Kidney glomerular epithelial cell (primary cell): Measurements from ENCODE around the gene FKBP8.

Experiments
- DNase-seq: peaks from one replicate; lab custom pipeline; 2025; lab: John Stamatoyannopoulos, UW

The FKBP8 gene

DNA sequence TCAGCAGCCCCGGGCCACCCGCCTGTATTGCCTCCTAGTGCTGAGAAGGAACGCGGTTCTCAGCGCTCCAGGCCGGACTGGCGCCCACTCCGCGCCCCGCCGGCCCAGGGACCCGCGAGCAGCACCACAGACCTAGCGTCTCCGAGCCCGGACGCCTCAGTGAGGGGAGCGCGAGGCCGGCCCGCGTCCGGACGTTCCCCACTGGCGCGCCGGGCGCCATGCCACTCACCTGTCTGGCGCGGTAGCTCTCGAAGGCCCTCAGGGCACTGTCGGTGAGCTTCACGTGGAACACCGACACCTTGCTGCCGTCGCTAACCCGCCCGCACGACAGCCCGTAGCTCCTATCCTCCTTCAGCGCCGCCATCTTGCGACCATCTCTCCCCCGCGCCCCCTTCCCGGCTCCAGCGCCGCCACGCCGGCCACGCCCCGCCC, 21.7 kb downstream of the FKBP8 start, which contains the start of gene ELL:
ELL (minus strand) TSS at position 379 of the 432 bp plus-strand sequence; CDS start at position 364, 15 bp downstream.
- no peak for DNase-seq

DNA sequence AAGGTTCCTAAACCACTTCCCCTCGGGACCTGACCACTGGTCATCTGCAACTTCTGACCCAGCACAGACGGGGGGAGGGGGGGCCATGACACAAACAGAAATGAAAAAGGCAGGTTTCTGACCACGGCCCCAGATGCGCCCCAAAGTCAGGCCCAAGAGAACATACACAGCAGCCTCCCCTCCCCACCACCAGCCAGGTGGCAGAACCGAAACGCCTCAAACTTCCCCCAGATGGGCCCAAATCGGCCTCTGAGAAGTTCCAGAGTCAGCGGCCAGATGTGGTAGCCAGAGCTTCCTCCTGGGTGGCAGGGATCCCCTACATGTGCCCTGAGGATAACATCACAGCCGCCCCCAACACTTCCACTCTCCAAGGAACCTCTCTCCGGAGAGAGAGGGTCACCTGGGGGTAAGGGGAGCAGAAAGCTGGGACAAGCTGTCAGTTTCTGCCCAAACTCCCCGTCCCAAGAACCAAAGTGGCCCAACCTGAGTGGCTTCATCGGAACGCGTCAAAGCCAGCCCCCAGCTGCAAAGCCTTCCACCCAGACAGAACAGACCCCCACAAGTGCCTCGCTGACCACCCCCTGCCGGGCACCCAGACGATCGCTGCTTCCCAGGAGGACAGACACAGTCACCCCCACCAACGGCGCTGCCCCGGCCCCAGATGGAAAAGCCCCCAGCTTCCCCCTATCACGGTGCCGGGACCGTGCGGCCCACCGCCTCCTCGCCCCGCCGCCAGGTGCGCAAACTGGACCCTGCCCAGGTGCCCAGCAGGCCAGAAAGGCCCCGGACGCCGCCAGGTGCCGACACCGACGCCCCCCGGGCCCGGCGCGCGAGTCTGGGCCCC, 22.3 kb downstream of the FKBP8 start:
- DNase-seq, result no peak

DNA sequence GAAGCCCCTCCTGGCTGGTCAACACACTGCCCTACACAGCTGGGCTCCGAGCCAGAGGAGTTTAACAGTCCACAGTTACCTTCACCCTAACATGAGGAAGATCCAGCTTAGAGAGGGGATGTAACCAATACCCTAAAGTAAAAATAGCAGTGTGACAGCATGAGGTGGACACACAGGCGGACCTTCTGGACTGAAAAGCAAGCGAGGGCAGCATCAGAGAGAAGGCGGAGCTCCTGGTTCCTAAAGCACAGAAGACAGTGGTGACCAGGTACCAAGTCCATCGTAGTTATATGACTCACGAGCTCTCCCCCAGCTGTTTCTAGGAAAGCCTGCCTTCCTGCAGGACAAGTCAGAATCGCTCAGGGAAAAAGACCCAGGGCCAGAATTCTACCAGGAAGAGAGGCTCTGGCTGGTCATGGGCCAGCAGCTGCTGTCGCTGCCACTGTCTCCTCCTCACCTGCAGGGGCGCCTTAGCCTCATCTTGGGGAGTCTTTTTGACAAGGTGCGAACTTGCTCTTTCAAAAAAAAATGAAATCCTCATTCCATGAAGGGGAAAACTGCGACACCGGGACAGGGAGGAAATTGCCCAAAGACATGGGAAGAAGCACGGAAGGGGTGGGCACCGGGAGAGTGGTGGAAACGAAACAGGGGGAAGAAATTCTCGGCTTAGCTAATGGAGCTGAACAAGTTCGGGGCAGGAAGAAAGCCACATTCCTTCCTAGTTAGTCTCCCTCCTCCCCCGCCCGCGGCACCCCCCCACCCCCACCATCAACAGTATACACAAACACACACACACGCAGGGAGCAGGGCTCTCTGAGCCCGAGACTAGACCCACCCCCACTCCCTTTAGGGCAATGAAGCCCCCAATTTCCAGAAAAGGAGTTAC, 23.2 kb downstream of the FKBP8 start:
- DNase-seq, result peak; percentile 97

DNA sequence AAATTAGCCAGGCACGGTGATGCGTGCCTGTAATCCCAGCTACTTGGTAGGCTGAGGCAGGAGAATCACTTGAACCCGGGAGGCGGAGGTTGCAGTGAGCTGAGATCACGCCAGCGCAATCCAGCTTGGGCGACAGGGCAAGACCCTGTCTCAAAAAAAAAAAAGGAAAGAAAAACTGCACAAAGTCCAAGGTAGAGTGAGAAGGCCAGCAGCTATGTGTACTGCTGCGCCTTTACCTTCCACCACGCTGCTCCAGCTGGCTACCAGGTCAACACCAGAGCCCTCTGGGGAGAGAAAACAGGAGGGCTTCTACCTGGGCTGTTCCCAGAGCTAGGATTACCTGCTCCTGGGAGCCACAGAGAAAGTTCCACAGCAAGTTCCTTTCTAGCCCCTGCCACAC, 24.7 kb downstream of the FKBP8 start:
- no peak for DNase-seq

DNA sequence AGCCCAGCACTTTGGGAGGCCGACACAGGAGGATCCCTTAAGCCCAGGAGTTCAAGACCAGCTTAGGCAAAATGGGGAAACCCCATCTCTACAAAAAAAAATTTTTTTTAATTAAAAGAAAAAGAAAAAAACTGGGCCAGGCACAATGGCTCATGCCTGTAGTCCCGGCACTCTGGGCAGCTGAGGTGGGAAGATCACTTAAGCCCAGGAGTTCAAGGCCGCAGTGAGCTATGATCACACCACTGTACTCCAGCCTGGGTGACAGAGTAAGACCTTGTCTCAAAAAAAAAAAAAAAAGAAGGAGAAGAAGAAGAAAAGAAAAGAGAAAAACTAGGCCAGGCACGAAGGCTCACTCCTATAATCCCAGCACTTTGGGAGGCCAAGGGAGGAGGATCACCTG, 25.8 kb downstream of the FKBP8 start:
- no peak for DNase-seq

DNA sequence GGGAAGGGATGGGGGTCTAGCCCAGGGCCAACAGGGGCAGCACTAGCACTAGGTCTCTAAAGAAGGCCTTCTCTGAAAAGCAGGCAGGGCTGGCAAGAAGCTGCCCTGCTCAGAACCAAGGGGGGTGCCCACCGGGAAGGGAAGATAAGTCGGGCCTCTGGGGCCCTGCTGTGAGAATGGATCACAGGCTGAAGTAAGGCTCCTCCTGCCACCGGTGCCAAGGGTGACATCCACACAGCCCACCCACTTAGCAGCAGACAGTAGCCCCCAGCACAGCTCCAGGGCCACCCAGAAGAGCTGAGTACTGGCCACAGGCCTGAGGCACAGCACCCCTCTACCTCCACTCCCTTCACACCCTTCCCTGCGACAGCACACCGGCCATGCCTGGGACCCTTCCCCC, 27.4 kb downstream of the FKBP8 start:
- no peak for DNase-seq

DNA sequence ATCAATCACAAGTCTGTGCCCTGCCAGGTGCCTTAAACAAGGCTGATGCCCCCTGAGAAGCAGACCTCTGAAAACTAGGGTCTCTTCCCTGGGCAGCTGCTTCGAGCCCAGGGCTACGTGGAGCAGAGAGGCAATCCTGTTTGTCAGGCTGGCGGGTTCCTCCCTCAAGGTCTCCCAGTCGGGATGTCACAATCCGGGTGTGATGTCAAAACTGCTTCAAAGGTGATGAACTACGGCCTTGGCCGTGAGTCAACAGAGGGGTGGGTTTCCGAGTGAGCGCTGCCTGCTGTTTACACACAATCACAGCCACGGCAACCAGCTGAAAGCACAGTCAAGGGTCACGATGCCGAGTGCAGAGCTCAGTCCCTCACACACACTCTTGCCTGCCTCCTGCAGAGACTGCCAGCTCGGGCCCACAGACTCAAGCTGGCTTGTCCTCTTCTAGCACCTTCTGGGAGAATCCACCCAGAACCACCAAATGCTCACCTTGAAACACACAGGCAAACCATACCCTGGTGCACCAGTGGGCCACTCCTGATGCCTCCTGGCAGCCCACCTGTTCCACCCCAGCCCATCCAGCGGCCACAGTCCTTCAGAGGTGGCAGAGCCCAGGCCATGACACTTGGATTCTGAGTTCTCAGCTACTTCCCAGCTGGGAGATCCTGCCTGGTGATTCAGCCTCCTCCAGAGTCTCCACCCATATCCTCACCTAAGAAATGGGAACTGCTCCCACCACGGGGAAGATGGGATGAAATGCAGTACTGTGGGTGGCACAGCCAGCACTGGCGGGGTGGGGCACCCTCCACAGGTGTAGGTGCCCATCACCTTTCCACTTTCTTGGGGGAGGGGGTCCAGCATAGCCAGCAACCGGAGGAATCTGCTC, 28.3 kb downstream of the FKBP8 start:
- peak; percentile 44 for DNase-seq

DNA sequence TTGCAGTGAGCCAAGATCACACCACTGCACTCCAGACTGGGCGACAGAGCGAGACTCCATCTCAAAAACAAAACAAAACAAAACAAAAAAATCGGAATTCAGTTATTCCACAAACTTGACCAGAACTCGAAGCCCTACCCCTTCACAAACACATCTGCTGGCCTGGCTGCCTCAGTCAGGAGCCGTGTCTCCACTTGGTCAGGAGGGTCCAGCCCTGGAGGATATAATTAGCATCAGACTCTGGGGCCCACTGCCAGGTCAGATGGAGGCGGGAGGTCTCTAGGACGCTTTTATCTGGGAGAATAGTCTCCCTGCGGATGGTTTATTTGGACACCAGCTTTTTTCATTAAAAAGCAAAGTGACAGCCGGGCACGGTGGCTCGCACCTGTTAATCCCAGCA, 29.5 kb downstream of the FKBP8 start:
- DNase-seq, result no peak

DNA sequence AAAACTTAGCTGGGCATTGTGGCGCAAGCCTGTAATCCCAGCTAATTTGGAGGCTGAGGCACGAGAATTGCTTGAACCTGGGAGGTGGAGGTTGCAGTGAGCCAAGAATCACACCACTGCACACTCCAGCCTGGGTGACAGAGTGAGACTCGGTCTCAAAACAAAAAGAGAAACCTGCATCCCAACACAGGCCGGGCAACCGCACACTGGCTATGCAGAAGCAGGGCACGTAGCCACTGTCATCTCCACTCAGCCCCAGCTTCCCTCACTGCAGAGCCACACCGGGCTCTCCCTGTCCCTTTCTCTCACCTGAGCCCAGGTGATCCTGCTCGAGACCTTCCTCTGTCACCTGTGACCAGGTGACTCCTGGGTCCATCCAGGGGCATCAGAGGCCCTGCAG, 33.2 kb downstream of the FKBP8 start:
- no peak for DNase-seq

DNA sequence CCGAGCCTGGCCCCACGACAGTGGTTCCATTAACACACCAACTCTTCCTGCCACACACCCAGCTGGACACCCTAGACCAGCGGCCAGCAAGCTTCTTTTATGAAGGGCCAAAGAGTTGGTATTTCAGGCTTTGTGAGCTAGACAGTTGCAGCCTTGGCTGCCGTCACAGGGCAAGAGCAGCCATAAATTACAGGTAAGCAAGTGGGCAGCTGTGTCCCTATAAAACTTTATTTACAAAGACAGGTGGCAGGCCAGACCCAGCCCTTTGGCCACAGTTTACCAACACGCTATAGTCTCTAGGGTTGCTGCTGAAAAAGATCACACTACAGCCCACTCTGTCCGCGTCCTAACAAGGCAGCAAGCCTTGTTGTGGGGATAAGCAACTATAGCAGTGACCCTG, 34.8 kb downstream of the FKBP8 start:
- DNase-seq, result no peak

DNA sequence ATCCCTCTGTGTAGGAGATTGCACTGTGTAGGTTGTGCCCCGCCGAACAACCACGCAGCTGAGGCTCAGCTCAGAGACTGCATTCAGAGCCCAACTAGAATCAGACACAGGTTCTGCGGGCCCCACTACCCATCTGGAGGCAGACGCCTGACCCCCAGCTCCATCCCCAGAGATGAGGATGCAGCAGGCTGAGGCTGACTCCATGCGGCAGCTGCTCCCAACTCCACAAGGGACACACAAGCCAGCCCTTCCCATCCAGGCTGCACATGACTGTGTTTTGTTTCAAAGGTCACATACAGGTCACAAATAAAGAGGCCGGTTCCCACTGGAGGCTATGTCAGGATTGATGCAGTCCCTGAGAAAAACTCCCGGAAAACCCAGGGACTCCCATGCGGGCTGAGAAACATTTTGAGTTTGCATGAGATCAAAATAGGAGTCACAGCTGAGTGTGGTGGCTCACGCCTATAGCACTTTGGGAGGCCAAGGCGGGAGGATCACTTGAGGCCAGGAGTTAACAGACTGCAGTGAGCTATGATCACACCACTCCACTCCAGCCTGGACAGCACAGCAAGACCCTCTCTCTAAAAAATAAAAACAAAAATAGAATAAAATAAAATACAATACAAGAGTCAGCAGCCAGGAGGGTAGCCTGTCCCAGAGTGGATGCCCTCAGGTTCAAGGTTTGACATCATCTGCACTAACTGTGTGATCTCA, 35.5 kb downstream of the FKBP8 start:
- DNase-seq, result no peak

DNA sequence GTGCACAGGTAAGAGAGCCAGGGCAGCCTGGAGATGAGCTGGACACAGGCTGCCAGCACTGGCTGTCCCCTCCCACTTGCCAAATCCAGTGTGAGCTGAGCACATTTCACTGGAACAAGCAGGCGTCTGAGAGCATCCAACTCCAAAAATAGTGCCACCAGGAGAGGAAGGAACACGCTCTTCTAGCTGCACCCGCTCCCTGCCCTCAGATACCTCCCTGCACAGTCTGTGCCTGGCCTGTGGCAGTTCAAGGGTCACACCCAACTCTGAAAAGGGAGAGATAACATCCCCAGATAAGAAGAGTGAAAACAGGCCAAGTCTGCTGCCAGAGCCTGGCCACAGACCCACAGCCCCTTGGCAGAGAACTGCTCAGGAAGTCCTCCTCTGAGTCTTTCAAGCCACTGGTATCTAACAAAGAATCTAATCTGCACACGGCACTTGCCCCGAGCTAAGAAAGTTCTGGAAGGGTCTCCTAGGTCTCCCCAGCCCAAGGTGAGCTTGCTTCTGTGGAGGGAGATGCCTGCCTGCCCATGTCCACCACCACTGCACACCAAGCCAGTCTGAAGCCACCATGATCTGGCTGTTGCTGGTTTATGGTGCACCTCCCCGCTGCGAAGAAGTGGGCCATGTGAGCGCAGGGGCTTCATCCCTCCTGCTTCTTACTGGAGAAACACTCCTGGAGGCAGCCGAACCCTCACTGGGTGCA, 36.2 kb downstream of the FKBP8 start:
- no peak for DNase-seq

DNA sequence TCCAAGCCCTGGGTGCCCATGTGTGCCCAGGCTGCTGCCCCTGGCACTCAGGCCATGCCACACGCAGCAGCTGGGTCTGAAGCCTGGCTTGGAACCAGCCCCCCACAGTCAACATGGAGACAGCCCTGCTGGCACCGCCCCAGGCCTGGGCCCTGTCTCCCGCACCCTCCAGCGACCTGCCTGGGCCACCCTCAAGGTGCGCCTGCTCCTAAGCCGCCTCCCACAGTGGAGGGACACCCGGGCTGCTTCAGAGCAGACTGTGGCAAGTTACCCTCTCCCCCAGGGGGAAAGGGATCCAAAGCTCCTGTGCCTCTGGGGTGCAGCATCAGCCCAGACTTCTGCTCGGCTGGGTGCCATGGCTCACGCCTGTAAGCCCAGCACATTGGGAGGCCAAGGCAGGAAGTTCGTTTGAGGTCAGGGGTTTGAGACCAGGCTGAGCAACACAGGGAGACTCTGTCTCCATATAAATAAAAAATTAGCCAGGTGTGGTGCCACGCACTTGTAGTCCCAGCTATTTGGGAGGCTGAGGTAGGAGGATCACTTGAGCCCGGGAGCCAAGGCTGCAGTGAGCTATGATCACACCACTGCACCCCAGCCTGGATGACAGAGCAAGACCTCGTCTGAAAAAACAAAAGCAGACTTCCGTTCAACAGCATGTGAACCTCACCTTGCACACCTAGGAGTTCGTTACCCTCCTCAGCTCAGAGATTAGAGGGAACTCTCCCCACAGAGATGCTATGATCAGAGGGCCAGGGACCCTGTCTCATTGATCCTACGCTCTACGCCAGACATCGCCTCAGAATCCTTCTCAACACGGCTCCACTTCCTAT, 37.1 kb downstream of the FKBP8 start:
- no peak for DNase-seq

DNA sequence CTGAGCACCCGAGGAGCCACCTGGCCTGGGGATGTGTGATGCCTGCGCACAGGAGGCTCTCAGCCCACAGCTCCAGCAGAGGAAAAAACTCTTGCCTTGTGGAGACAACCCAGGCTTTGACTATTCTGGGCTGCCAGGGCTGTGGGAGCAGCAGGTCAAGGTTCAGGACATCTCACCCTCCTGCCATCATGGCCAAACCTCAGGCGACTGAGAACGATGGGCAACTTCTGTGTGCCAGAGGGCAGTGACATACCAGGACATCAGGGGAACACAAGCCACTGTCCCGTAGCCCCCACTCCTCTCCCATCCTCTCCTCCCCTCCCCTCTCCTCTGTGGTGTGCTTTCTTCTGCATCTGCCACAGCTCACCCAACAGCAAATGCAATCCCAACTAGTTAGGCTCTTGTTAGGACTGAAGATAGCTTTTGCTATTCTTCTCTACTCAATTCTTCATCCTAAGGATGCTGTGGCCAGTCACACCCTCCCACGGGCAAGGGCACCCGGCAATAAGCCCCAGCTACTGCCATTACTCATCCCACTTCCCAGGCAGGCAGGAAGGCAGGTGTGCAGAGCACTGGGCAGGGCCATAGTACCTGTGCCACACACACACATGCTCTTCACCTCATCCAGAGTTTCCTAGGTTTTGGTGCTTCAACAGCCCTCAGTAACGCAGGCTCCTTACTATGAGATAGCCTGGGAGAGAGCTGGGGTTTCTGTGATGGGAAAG, 38.3 kb downstream of the FKBP8 start:
- no peak for DNase-seq

DNA sequence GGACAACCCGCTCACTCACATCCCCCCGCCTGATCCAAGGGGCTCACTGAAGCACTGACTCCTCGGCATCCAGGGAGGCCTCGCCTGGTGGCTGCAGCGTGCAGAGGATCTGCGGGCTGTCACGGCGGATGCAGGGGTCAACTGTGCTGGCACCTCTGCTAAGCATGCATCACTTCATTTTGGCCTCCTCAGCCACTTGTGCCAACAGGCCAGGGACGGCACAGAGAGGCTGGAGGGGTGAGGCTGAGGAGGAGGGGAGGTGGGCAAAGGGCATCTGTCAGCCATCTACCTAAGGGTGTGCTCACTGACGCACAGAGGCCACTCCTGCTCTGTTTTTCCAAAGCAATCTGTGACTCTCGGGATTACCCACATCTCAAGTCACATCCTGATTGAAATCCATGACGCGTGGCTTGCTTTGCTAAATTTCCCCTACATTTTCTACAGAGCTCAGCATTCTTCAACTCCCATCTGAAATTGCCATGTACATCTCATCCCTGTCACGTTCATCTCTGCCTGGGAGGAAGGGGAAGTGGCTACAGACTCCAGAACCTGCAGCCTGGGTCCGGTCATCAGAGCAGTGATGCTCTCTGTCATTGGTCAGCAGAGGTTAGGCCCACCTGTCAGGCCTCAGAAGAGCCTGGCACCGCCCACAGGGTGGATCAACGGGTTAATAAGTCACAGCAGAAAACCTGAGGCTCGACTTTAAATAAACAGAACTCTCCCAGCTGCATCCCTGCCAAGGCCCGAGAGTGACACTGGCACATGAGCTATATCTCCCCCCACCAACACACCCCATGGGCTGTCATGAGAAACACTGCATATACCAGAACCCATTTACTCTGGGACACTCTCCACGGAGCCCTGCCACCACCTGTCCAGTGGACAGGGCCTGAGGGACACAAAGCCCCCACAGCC, 39.1 kb downstream of the FKBP8 start:
- DNase-seq, result peak; percentile 65

DNA sequence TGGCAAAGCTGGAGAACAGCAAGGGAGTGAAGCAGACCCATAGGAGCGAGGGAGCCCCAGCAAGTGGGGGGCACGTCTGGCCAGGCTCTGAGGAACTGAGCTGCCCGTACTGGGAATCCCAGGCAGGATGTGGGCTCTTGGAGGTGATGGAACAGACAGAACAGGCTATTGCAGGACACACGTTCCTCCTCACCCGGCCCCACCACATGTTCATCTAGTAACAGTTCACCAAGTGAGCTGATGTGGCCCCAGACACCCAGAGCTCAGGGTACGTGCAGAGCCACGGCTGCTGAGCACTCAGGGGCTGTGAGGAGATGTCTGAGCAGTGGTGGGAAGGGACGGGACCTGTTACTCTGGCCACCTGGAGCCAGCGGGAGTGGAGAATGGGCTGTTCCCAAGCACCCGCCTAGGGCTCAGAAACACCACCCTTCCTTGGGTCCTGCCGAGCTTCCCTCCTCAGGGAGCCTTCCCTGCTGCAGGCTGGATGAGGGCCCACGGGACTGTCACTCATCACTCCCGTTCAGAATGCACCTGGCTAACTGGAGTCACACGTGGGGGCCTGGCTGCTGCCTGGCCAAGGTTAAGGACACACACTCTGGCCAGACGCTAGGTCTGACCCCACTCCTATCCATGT, 39.9 kb downstream of the FKBP8 start:
- no peak for DNase-seq

DNA sequence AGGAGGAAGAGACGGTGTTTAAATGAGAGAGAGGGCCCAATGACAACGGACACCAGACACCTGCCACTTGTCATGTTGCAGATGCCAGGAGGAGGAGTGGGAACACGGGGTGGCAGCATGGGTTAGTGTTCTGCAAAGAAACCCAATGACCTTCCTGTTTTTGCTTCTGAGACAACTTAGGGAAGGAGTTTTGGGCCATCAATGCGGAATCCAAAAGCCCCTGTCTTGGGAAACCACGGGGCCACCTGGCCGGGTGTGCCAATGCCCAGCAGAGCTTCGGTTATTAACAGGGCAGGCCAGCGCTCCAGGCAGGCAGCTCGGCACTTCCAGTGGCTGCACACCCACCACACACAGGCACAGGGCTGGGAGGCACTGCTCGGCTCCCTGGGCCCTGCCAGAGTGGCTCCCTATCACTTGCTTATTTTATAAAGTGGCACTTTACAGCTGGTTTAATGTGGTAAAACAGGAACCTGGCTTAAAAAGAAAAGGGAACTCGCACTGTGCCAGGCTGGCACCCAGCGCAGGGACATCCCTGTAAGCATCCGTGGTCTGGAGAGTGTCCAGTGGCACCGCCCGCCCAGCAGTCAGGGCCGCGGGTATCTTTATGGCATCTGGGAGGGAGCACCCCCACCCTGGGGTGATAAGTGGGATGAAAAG, 40.6 kb downstream of the FKBP8 start:
- no peak for DNase-seq
